GM12874 (cell line): Measurements from ENCODE around the gene GXYLT1.

Experiments used
- TF ChIP-seq, protein P1 (sequence below): IDR thresholded peaks from 2 replicates; pipeline ENCODE4 v1.5.1; 2011; ENCODE audit warnings: low read depth, mild to moderate bottlenecking, control low read depth, low read length, moderate library complexity; ENCODE audit not compliant: insufficient read depth

GXYLT1 gene

DNA sequence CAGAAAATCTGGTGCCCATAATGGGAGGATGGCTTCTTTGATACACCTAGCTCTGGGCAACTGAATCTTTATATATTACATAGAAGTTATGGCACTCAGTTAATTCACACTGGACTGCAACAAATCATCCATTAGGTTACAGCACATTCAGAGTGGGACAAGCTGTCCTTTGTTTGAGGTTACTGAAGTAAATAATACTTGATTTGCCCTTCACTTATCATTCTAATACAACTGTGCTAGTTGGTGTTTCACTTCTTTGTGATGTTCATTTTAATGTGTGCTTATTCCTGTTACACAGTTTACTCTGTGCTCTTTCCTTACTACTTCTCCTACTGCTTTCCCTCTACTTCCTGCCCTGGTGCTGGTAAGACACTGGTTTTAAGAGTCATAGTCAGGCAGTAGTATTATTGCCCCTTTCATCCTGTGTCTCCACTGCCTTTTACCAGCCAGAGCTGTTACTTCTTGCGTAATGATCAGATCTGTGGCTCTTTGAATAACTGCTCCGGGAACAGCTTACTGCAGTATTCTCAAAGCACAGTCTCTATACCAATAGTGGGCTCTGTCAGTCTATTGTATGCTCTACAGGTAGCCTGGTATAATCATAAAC is 36.4 kb upstream of the GXYLT1 start:
- TF ChIP-seq, protein P1, sequence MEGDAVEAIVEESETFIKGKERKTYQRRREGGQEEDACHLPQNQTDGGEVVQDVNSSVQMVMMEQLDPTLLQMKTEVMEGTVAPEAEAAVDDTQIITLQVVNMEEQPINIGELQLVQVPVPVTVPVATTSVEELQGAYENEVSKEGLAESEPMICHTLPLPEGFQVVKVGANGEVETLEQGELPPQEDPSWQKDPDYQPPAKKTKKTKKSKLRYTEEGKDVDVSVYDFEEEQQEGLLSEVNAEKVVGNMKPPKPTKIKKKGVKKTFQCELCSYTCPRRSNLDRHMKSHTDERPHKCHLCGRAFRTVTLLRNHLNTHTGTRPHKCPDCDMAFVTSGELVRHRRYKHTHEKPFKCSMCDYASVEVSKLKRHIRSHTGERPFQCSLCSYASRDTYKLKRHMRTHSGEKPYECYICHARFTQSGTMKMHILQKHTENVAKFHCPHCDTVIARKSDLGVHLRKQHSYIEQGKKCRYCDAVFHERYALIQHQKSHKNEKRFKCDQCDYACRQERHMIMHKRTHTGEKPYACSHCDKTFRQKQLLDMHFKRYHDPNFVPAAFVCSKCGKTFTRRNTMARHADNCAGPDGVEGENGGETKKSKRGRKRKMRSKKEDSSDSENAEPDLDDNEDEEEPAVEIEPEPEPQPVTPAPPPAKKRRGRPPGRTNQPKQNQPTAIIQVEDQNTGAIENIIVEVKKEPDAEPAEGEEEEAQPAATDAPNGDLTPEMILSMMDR, result no peak

DNA sequence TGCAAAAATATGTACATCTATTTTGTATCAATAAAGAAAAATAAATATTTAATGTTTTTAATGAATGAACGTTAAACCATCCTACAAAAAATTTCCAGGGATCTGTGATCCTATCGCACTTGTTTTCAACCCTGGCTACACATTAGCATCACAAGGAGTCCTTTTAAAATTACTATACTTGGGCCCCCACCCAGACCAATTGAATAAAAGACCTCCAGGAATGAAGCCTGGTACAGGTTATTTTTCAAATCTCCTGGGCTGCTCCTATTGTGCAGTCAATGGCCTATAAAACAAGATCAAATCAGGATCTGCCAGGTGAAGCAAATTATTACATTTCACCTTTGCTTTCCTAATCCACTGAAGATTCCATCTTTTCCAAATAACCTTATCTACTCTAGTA is 33.4 kb upstream of the GXYLT1 start:
- TF ChIP-seq, protein P1, result no peak

DNA sequence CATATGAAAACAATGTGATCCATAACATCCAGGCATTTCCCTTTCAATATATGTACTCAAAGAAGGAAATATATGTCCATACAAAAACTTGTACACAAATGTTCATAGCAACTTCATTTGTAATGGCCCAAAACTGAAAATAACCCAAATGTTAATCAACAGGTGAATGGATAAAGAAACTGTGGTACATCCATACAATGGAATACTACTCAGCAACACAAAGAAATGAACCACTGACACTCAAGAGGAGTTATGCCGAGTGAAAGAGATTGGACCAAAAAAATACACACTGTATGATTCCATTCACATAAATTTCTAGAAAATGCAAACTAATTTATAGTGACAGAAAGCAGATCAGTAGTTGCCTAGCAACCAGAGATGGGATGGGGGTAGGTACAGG is 30.3 kb upstream of the GXYLT1 start:
- TF ChIP-seq, protein P1, result no peak

DNA sequence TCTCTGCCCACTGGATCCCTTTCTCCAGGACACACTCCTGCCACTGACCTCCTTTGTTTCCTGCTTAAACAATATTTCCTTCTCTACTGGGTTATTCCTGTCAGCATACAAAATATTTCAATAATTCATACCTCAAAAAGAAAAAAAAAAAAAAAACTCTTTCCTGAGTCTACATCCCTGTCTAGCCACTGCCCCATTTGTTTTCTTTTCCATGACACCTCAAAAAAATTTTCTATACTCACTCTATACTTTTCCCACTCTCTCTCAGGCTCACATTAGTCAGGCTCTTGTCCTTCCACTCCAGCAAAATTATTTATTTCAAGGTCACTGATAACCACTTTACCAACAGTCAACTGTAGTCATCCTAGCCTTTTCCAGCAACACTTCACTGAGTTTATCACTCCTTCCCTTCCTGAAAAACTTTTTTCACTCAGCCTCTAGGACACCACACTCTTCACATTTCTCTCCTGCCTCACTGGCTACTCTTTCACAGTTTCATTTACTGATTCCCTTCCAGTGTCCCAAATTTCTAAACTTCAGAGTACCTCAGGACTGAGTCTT is 29.4 kb upstream of the GXYLT1 start:
- TF ChIP-seq, protein P1, result no peak

DNA sequence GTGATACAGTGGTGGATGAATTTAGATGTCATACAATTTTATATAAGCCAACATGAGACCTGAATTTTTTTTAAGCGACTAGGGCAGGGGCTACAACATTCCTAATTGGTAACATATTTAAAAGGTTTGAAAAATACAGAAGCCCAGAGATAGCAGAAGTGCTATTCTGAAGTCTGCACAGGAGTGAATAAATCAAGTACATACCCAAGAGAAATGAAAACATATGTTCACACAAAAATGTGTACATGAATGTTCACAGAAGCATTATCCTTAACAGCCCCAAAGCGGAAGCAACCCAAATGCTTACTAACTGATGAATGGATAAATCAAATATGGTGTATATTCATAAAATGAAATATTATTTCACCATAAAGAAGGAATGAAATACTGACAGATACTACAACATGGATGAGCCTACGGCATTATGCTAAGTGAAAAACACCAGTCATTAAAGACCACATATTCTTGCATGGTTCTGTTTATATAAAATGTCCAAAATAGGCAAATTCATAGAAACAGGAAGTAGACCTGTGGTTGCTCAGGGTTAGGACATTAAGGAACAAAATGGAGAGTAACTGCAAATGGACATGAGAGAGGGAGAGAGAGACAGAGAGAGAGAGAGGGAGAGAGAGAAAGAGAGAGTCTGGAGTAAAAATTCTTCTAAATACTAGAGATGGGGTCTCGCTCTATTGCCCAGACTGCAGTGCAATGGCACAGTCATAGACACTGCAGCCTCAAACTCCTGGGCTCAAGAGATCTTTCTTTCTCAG is 28.0 kb upstream of the GXYLT1 start:
- TF ChIP-seq, protein P1, result no peak

DNA sequence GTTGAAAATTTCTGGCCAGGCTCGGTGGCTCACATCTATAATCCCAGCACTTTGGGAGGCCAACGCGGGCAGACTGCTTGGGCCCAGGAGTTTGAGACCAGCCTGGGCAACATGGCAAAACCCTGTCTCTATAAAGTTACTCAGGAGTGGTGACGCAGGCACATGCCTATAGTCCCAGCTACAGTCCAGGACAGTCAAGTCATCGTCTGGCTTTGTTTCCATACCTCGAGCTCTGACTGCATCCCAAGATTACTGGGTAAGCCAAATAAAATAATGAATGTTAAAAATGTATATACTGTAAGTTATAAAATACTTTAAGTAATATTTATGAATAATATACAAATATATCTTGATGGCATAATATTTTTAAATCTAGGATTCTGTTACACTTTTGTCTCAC is 23.0 kb upstream of the GXYLT1 start:
- TF ChIP-seq, protein P1, result no peak

DNA sequence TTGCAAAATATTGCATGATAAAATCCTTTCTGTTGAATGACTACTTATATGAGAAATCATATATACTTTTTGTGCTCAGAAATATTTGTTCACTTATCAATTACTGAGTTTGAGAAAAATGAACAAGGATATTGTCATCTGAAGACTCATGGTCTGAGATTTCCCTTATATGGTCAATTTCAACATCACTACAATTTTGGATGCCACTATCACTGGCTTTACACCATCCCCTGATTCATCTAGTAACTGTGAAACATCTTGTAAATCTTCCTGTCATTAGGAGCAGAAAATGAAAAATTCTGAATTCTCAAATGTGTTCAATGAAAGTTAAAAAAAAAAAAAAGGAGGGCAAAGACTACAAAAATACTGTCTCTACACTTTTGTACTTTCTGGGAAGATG is 21.8 kb upstream of the GXYLT1 start:
- TF ChIP-seq, protein P1, result no peak
